Stimulated activated CD8-positive, alpha-beta memory T cell treated with anti-CD3 and anti-CD28 coated beads, Interleukin-15, amount 100 ng/mL, for 48 hours (primary cell): Measurements from ENCODE around the gene EML2.
"Not testable (repeated sequence)": the region's sequence is repeated elsewhere in the genome, so short reads cannot be mapped to it uniquely, and the experiment has no call there.

ENCODE experiments used
- DNase-seq, 2 donors: peaks; one replicate each; pipeline ENCODE4 v3.0.0-alpha.2; 2020; ENCODE audit warnings: low read depth in 2 of 2

Gene EML2

DNA sequence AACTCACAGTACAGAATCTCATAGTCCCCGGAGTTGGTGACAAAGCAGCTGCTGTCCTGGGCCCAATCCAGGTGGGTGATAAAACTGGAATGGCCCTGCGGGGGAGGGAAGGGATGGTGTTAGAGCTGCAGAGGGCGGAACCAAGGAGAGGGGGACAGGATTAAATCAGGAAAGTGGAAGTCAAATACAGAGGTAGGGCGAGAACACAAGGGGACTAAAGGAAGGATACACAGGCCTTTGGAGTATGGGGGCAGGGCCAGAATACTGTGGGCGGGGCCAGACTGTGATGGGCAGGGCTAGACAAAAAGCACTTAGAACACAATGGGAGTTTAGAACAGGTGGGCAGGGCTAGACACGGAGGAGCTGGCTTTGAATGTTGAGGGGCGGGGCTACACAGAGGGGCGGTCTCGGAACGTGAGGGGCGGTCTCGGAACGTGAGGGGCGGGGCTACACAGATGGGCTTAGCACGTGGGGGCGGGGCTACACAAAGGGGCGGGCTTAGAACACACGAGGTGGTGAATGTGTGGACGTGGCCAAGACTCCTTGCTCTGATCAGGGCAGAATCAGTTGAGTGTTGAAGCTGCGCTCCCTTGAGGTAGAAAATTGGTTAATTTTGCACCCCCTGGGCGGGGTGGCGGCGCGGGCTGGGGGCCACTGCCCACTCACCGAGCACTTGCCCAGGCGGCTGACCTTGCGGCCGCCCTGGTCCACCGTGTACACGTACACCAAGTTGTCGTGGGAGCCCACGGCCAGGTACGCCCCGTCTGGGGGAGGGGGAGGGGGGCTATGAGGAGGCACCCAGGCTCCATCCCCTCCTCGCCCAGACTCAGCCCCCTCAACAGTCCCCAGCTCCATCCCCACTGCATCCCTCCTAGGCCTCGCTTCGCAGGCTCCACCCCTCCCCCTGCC lies 23.1 kb downstream of the EML2 start:
- DNase-seq = peak; percentile 72 to 78

DNA sequence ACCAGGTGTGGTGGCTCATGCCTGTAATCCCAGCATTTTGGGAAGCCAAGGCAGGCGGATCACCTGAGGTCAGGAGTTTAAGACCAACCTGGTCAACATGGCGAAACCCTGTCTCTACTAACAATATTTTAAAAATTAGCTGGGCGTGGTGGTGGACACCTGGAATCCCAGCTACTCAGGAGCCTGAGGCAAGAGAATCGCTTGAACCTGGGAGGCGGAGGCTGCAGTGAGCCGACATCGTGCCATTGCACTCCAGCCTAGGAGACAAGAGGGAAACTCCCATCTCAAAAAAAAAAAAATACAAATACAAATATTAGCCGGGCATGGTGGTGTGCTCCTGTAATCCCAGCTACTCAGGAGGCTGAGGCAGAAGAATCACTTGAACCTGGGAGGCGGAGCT lies 24.1 kb downstream of the EML2 start:
- DNase-seq = not testable (repeated sequence)

DNA sequence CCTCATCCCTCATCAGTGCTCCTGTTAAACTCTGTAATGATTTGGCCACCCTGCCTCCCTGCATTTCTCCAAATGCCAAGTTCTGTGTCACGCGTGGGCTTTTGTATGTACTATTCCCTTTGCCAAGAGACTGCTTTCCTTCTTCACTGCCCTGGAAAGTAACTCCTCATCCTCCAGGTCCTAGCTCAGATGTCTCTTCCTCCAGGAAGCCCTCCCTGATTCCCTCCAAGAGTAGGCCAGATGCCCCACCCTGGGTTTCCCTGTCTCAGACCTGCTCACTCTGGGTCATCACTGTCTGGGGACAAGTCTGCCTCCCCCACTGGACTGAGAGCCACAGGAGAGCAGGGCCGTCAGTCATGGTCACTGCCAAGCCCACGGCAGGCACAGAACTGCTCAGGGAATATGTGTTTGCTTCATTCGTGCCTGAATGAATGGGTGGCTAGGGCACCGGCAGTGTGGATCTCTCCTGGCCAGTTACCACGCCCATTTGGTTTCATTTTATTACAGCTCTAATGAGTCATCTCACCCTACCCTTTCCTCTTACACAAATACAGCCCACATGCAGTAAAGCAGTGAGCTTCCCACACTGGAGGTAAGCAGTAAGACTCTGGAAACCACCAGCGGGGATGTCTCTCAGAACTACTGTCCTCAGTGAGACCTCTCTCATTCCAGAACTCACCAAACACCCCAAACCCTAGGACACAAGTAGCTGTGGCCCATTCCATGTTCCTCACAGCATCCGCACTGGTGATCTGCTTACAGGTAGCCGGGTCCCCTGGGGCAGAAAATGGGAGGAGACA lies 25.1 kb downstream of the EML2 start:
- peak; percentile 43 to 44 for DNase-seq

DNA sequence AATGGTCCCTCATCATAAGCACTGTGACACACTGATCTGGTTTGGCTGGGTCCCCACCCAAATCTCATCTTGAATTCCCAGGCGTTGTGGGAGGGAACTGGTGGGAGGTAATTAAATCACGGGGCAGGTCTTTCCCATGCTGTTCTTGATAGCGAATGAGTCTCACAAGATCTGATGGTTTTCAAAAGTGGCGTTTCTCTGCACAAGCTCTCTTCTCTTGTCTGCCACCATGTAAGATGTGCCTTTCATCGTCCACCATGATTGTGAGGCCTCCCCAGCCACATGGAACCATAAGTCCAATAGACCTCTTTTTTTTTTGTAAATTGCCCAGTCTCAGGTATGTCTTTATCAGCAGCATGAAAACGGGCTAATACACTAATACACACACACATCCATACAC lies 30.2 kb downstream of the EML2 start:
- no peak for DNase-seq

DNA sequence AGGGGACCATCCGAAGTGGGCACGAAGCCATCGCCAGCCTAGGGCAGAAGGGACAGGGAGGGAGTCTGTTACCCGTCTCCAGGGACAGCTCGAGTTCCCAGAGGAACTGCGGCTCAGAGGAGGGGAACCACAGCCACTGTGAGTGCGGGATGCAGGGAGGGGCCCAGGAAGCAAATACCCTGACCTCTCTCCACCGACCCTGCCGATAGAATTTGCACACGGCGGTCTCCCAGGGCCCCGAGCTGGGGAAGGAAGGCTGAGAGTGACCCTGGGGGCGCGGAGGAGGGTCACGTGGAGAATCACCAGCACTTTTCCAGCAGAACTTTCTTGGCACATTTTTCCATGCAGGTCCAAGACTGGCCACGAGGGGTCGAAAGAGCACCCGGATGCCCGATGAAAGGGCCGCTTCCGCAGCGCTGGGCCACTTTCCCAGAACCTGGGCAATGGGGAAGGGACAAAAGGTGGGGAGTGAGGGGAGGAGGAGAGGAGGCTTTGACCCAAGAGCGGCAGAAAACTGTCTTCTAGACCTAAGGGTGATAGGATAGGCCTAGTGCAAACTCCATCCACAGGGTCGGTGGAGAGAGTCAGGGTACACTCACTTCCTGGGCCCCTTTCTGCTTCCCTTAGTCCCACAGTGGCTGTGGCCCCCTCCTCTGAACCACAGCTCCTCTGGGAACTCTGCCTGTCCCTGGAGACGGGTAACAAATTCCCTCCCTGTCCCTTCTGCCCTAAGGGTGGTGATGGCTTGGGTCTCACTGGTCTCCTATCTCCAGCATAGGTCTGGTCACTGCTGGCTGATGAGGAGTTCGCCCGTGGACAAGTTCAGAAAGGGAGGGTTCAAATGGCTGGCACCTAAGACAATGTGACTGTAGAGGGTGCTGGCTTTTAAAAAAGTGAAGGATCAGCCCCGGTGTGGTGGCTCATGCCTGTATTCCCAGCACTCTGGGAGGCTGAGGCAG lies 31.8 kb downstream of the EML2 start:
- peak in 1 of 2 donors; percentile 12 for DNase-seq

DNA sequence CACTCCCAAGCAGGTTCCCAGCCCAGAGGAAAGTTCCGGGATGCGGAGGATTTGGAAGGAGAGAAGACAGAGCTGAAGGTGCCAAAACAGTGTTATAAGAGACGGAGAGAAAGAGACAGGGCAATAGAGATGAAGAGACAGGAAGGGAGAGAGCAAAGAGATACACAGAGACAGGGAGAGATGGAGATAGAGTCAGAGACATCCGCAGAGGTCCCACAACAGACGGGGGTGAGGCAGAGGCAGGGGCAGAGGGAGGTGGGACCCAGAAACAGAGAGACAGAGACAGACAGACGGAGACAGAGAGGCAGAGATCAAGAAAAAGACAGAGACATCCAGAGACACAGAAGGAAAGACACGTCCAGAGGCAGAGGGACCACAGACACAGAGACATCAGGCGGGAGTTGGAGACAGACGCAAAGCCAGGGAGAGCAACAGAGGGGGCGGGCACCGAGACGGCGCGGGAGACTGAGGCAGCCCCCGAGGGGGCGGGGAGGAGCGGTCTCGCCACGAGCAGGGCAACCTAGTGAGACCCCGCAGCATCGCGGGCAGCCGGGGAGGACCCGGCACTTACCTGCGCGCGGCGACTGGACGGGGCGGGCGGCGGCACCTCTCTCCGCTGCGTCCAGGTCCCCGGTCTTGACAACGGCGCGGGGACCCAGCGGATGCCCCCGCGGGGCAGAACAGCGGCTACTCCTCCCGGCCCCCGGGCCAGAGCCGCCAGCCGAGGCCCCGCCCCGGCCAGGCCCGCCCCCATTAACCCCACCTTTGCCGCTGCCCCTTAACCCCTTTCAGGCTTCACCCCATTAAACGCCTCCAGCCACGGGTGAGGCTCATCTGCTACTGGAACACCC lies 37.4 kb downstream of the EML2 start, which contains the start of gene GPR4:
Gene GPR4, minus strand, starts transcription at position 689 of the 851 bp plus-strand sequence. CDS start 10,346 bp downstream, outside the sequence.
- no peak for DNase-seq

DNA sequence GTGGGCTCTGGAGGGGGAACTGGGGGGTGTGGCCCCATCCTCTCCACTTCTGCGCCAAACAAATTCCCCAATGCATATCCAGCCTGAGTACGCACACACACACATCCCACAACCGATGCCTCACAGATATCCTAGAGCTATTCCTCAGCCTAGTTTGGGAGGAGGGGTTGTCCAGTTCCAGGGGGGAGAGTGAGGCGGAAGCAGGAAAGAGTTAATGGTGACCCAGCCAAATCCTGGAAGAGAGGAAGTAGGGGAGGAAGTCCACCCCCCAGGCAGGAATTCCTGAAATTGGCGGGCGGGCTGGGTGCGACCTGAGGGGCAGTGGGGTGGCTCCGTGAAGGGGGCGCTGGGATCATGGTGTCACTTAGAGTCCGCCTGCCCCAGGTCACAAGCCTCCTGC lies 38.1 kb downstream of the EML2 start:
- DNase-seq = no peak

DNA sequence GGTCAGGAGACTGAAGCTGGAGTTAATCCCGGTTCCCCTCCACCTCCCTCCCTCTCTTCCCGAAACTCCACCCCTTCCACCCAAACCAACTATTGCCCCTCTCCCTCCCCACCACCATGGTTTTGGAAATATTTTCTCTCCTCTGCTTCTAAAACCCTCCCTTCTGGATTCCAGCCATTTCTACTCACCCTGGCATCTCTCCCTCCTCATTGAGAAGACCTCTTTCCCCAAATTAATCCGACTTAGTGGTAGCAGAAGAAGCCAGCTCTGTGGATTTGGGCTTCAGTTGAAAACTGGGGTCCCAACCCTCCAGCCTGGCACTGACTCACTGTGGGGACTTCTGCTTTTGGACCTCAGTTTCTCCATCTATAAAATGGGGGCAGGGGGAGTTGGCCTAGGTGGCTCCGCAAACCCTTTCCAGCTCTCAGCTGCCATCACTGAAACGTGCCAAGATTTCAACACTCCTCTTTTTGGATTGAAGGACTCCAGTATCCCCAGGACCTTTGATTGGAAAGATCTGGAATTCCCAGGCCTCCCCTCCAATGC lies 38.8 kb downstream of the EML2 start:
- DNase-seq = no peak

DNA sequence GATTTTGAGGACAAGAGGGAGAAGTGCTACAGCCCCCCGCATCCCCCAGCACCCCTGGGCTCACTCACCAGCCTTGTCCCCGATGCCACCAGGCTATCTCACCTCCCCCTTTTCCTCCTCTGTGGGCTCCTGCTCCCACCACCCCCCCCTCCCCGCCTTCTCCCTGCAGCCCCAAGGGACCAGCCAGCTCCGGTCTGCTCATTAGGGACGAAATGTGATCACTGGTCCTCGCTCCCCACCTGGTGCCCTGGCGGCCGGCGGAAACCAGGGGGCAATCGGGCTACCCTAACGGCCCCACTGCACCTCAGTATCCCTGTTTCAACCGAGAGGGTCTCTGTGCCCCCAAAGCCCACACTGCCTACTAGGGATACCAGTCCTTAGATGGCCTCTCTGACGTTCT lies 39.9 kb downstream of the EML2 start:
- no peak for DNase-seq

DNA sequence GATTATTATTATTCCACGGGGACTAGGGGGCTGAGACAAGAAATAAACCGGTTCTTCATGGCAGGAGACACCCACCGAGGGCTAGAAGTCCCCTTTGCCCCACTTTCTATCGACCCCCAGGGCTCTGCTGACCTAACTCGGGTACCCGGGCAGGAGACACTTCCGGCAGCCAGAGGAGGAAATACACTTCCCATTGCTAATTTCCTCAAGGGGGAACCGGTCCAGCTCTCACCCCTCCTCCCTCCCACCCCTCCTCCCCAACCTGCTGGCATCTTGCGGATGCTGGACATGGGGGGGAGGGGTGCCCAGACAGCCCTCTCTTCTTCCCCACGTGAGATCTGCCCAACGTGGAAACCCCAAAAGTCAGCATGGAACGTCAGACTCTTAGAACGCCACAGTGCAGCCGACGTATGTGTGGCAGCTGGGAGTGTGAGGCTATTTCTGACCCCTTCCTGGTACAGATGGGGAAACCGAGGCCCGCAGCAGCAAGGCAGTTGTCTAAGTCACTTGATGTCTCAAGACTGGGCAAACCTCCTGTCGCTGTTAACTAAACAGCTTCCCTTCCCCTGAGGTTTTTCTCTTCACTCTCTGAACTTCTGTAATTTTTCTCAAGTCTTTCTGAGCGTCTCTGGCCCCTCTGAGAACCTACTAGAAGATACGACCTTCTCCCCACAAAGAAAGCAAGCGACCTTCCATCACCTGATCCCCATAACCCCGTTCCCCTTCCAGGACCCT lies 40.8 kb downstream of the EML2 start:
- no peak for DNase-seq

DNA sequence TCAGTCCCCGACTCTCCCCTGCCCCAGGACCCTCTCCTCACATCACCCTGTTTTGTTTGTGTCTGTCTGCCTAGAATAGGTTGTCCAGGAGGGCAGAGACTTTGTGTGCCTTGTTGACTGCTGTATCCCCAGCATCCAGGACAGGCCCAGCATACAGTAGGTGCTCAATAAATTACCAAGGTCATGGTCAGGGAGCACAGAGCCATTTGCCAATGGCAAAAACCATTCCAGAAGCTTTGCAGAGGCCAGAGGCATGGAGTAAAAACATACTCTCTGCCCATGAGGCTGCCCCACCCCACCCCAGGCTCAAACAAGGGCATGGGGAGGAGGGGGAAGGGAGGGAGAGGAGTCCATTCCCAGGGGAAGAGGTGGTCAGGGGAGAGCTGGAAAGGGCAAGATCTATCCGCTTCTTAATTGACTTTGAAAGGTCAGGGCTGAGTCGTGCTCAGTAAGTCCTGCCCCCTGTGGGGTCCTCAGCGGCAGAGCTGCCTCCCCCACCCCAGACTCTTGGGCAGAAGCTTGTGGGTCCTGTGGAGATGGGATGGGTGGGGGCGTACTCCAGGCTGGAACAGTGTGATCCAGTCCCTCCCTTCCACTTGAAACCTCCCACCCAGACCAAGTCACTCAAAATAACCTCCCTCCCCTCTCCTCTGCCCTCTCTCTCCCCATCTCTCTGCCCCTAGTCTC lies 41.6 kb downstream of the EML2 start:
- no peak for DNase-seq

DNA sequence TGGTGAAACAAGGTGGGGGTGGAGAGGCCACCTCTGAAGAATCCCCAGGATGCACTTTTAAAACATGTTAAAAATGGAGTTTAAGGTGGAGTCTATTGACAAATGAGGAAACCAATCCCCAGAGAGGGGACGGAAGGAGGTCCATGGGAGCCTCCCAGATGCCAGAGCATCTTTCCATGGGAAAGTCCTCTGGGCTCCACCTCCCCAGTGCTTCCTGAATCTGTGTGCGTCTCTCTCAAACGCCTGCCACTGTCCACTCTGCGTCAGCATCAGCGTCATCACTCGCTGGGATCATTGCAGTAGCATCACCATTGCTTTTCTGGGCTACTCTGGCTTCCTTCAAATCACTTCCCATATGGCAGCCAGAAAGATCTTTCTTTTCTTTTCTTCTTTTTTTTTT lies 43.4 kb downstream of the EML2 start:
- DNase-seq = no peak

DNA sequence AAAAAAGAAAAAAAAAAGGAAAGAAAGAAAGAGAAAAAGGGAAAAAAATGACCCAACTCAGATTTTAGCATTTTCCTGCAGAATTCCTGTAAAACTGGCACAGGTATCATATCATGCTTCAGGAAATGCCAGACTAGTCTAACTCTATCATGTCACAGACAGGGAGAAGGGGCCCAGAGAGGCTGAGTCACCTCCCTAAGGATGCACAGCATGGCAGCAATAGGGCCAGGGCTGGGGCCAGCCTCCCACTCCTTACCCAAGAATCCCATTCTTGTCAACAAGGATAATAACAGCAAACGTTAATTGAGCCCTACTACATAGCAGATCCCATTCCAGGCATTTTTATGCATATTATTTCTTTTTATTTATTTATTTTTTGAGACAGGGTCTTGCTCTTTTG lies 45.7 kb downstream of the EML2 start:
- DNase-seq = no peak

DNA sequence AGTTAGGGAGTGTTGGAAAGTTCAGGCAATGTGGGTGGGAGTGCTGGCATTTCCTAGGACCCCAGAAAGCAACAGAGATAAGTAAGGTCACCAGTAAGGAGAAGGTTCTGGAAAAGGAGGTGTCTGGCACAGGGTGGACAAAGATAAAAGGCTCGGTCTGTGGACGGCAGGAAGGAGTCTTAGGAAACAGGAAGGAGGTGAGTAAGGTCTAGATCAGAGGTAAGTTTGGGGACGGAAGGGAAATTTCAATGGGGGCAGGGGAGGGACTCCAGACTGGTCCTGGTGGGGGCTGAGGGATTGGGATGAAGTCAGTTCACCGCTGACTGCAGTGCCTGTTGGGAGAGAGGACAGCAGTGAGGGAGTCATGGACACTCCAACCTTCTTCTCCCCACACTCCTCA lies 46.8 kb downstream of the EML2 start:
- no peak for DNase-seq

DNA sequence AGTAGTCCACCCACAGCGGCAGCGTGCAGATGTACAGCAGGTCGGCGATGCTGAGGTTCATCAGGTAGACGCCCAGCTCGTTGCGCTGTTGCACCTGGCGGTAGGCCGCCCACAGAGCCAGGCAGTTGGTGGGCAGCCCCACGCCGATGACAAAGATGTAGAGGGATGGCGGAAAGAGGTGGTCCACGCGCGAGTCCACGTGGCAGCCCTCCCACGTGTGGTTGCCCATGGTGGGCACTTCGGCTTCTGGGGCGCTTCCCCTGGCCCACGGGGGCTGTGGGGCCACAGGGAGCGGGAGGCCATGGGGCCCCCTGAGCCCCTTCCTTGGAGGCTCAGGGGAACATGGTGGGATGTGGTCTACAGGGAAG lies 47.6 kb downstream of the EML2 start:
- DNase-seq = no peak

DNA sequence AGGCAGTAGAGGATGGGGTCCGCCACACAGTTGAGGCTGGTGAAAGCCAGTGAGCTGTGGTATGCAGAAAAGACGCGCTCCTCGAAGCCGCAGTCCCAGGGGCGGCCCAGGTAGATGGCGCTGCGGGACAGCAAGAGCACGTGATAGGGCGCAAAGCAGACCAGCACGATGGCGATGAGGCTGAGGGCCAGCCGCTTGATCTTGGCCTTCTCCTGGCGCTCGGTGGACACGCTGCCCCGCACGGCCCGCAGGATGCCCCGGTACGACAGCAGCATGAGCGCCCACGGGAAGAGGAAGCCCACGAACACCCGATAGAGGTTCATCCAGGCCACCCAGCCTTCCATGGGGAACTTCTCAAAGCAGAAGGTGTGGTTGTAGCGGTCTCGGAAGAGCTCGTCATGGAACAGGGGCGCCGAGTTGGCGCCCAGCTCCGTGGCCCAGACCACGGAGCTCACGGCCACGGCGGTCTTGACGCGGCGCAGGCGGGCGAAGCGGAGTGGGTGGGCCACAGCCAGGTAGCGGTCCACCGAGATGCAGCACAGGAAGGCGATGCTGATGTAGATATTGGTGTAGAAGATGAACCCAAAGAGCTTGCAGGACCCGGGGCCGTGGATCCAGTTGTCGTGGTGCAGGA lies 48.1 kb downstream of the EML2 start:
- peak; percentile 18 to 28 for DNase-seq

DNA sequence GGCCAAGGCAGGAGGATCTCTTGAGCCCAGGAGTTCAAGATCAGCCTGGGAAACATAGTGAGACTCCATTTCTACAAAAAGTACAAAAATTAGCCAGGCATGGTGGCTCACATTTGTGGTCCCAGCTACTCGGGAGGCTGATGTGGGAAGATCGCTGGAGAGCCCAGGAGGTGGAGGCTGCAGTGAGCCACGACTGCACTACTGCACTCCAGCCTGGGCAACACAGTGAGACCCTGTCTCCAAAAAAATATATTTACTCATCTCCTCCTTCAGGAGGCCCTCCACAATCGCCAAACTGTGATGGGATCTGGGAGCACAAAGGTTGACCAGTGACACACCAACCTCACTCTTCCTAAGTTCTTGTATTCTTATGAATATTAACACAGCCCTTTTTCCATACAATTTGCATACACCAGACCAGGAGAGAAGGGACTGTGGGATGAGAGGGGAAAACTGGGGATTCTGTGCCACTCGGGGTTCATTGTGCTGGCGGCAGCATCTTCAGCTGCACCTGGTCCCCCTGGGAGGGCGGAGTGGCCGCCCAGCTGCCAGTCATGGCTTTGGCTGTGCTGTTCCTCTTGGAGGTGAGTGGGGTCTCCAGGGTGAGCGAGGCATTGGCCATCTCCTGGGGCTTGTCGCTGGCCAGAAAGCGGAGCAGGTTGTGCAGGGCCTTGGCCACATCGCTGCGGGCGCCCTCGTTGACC lies 48.7 kb downstream of the EML2 start:
- DNase-seq = no peak

DNA sequence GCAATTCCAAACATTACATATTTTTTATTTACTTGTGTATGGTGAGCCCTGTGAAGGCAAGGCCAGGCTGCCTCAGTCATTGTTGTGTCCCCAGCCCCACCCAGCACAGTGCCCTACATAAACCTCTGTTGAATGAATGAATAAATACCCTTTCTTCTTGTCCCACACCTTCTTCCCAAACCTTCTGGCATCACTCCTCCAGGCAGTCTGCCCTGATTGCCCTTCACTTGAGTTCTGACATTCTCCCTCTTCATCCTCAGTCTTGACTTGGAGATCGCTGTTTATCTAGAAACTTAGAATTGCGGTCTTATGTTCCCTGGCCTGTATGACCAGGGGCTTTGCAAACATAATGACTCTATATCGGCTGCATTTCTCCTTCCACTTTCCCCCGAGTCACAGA lies 49.4 kb downstream of the EML2 start:
- no peak for DNase-seq
